Osteoblast (primary cell): ENCODE results near the gene RHBDD1. TPM values are rescaled to one million over a fixed set of nuclear protein-coding genes. Genes with fewer than 3 reads are reported as not detected.

Experiments
- DNase-seq: peaks from one replicate; pipeline ENCODE4 v3.0.0; 2011; ENCODE audit warnings: low spot score, mixed read lengths; ENCODE audit not compliant: insufficient read length; ENCODE audit errors: missing footprints
- H2AFZ ChIP-seq: 2 replicates; pipeline ENCODE4 v1.6.0; 2011; ENCODE audit warnings: mild to moderate bottlenecking, low read length
- H3K27ac ChIP-seq: 2 replicates; pipeline ENCODE4 v1.5.1; 2011; ENCODE audit warnings: mild to moderate bottlenecking, low read depth, low read length, moderate library complexity
- H3K27me3 ChIP-seq: 2 replicates; pipeline ENCODE4 v1.6.0; 2012; ENCODE audit warnings: mild to moderate bottlenecking, control low read depth, inconsistent platforms, low read length, moderate library complexity; ENCODE audit not compliant: insufficient read depth
- H3K36me3 ChIP-seq: 2 replicates; pipeline ENCODE4 v1.5.1; 2011; ENCODE audit warnings: mild to moderate bottlenecking, low read length, control low read depth, moderate library complexity; ENCODE audit not compliant: insufficient read depth
- H3K4me1 ChIP-seq: 2 replicates; pipeline ENCODE4 v1.5.1; 2011; ENCODE audit warnings: mild to moderate bottlenecking, low read length, control low read depth, moderate library complexity; ENCODE audit not compliant: insufficient read depth
- H3K4me2 ChIP-seq: 2 replicates; pipeline ENCODE4 v1.6.0; 2011; ENCODE audit warnings: mild to moderate bottlenecking, low read length; ENCODE audit not compliant: insufficient read depth
- H3K4me3 ChIP-seq: fragments of 200-600 bp; sonication (generic); 3 replicates; pipeline ENCODE4 v1.5.1; 2012; ENCODE audit warnings: mild to moderate bottlenecking, low read length, inconsistent platforms; ENCODE audit not compliant: insufficient read depth
- H3K79me2 ChIP-seq: 2 replicates; pipeline ENCODE4 v1.6.0; 2012; ENCODE audit warnings: mild to moderate bottlenecking, low read length, control low read depth, inconsistent platforms; ENCODE audit not compliant: insufficient read depth
- H3K9me3 ChIP-seq: 2 replicates; pipeline ENCODE4 v1.5.1; 2011; ENCODE audit warnings: low read depth, low read length, control low read depth
- H4K20me1 ChIP-seq: 2 replicates; pipeline ENCODE4 v1.6.0; 2012; ENCODE audit warnings: mild to moderate bottlenecking, low read length, control low read depth; ENCODE audit not compliant: insufficient read depth
- CTCF ChIP-seq: IDR thresholded peaks from 2 replicates; pipeline ENCODE4 v1.5.1; 2011; ENCODE audit warnings: mild to moderate bottlenecking, low read depth, low read length, moderate library complexity; ENCODE audit errors: extremely low read depth
- total RNA-seq: library from RNA; depleted of rRNA; stranded (reverse); fragments of >200 nt; gene quantifications from 2 replicates; pipeline ENCODE4 v1.2.3, GENCODE V29; 2012

RHBDD1 gene
- total RNA-seq, 1 donor: 25.3 TPM

DNA sequence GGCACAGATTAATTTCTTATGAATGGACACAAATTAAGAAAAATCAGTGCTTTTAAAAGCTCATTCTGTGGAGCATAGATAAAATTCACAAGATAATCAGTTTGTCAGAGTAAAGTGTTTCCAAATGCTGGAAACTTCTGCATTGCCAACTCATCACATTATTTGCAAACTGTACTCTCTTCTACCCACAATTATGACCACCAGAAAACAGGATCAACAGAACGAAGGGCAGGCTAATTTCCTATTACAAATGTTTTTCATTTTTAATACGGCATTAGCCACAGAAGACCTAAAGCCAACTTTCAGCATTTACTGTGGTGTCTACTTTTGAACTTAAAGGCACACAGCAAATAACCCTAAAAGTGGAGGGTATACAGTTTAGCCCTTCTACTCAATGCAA lies 42.2 kb upstream of the RHBDD1 start:
- H3K4me1 ChIP-seq: peaks cover 53% of the 10 kb centered on the region
- peak overlapping the region; percentile 93 for H3K27ac ChIP-seq
- H2AFZ ChIP-seq: no peak overlapping the region
- H4K20me1 ChIP-seq: peaks cover 26% of the 10 kb centered on the region
- peak overlapping the region; percentile 93 for H3K4me3 ChIP-seq
- no peak for DNase-seq
- peaks cover 44% of the 10 kb centered on the region for H3K36me3 ChIP-seq
- H3K4me2 ChIP-seq: peak overlapping the region; percentile 83
- no peaks in the 10 kb centered on the region for H3K27me3 ChIP-seq
- no peaks in the 10 kb centered on the region for H3K9me3 ChIP-seq
- peaks cover 99% of the 10 kb centered on the region for H3K79me2 ChIP-seq
- no peak for TF ChIP-seq CTCF

- H3K79me2 ChIP-seq: peaks cover 98% of the 10 kb centered on the region
- peak overlapping the region; percentile 93 for H3K4me3 ChIP-seq
- DNase-seq: peak; percentile 90
- H3K36me3 ChIP-seq: peaks cover 43% of the 10 kb centered on the region
- TF ChIP-seq CTCF: no peak
- H3K27me3 ChIP-seq: no peaks in the 10 kb centered on the region
- no peaks in the 10 kb centered on the region for H3K9me3 ChIP-seq
- peaks cover 26% of the 10 kb centered on the region for H4K20me1 ChIP-seq
- no peak overlapping the region for H2AFZ ChIP-seq
- H3K4me2 ChIP-seq: peak overlapping the region; percentile 83
- peaks cover 48% of the 10 kb centered on the region for H3K4me1 ChIP-seq
- peak overlapping the region; percentile 93 for H3K27ac ChIP-seq
Measured at GRCh38 chr2:226794196-226794661, 41.6 kb upstream of the RHBDD1 start.

- peak; percentile 92 for DNase-seq
- H4K20me1 ChIP-seq: peaks cover 23% of the 10 kb centered on the region
- H3K27me3 ChIP-seq: no peaks in the 10 kb centered on the region
- H3K79me2 ChIP-seq: peaks cover 95% of the 10 kb centered on the region
- peak; percentile 12 for TF ChIP-seq CTCF
- no peaks in the 10 kb centered on the region for H3K9me3 ChIP-seq
- H3K27ac ChIP-seq: peak overlapping the region; percentile 93
- H3K4me1 ChIP-seq: peaks cover 43% of the 10 kb centered on the region
- no peak overlapping the region for H2AFZ ChIP-seq
- H3K4me2 ChIP-seq: peak overlapping the region; percentile 83
- H3K36me3 ChIP-seq: peaks cover 38% of the 10 kb centered on the region
- peak overlapping the region; percentile 93 for H3K4me3 ChIP-seq
Measured at GRCh38 chr2:226794751-226795171, 41.1 kb upstream of the RHBDD1 start.

DNA sequence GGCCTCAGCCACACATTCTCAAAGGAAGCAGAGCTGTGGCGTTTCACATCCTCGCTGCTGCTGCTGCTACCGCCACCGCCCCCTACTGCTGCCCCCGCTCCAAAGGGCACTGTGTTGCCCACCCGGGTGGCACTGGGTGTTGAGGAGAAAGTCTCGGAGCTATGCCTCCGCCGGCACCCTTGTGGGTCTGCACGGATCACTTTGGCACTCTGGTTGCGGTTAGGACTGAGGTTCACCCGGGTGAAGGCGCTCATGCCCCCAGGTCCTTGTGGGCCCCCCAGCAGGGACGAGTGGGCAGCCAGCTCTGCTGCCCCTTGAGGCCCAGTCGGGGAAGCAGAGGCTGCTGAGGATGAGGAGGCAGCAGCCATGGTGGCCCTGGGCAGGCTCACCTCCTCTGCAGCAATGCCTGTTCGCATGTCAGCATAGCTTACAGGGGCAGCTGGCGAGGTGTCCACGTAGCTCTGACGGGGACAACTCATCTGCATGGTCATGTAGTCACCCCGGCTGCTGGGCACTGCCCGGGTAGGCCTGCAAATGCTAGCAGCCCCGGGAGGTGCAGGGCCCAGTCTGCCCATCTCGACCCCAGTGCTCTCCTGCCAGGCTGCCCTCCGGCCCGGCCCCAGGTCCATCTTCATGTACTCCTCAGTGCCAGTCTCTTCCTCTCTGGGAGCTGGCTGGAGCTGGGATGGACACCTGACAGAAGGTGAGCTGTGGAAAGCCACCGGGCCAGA lies 40.4 kb upstream of the RHBDD1 start:
- H2AFZ ChIP-seq: peak overlapping the region; percentile 12
- TF ChIP-seq CTCF: peak; percentile 33
- no peaks in the 10 kb centered on the region for H3K27me3 ChIP-seq
- H3K4me3 ChIP-seq: peak overlapping the region; percentile 93
- peaks cover 23% of the 10 kb centered on the region for H4K20me1 ChIP-seq
- H3K79me2 ChIP-seq: peaks cover 88% of the 10 kb centered on the region
- peak overlapping the region; percentile 83 for H3K4me2 ChIP-seq
- DNase-seq: peak; percentile 95
- H3K27ac ChIP-seq: peak overlapping the region; percentile 93
- no peaks in the 10 kb centered on the region for H3K9me3 ChIP-seq
- peaks cover 39% of the 10 kb centered on the region for H3K4me1 ChIP-seq
- peaks cover 31% of the 10 kb centered on the region for H3K36me3 ChIP-seq
